Skeletal muscle satellite cell (primary cell): ENCODE measurements around the gene VAV2.

ENCODE experiments used
- H3K27me3 ChIP-seq: 2 replicates; pipeline ENCODE4 v1.7.0; 2013; ENCODE audit warnings: low read length; ENCODE audit not compliant: control insufficient read depth, insufficient read depth
- H3K36me3 ChIP-seq: 2 replicates; pipeline ENCODE4 v1.7.0; 2013; ENCODE audit warnings: mild to moderate bottlenecking, control low read depth, low read length; ENCODE audit not compliant: insufficient read depth
- H3K4me1 ChIP-seq: 2 replicates; pipeline ENCODE4 v1.7.0; 2013; ENCODE audit warnings: low read length; ENCODE audit not compliant: control insufficient read depth, insufficient read depth
- H3K4me2 ChIP-seq: 2 replicates; pipeline ENCODE4 v1.7.0; 2013; ENCODE audit warnings: mild to moderate bottlenecking, low read length
- H3K4me3 ChIP-seq: 2 replicates; pipeline ENCODE4 v1.7.0; 2013; ENCODE audit warnings: low read length
- H3K9ac ChIP-seq: 2 replicates; pipeline ENCODE4 v1.7.0; 2013; ENCODE audit warnings: mild to moderate bottlenecking, low read depth, low read length, moderate library complexity
- H3K9me3 ChIP-seq: replicated peaks from 2 replicates; pipeline ENCODE4 v1.7.0; 2013; ENCODE audit warnings: mild to moderate bottlenecking, control low read depth, low read length

VAV2 gene

DNA sequence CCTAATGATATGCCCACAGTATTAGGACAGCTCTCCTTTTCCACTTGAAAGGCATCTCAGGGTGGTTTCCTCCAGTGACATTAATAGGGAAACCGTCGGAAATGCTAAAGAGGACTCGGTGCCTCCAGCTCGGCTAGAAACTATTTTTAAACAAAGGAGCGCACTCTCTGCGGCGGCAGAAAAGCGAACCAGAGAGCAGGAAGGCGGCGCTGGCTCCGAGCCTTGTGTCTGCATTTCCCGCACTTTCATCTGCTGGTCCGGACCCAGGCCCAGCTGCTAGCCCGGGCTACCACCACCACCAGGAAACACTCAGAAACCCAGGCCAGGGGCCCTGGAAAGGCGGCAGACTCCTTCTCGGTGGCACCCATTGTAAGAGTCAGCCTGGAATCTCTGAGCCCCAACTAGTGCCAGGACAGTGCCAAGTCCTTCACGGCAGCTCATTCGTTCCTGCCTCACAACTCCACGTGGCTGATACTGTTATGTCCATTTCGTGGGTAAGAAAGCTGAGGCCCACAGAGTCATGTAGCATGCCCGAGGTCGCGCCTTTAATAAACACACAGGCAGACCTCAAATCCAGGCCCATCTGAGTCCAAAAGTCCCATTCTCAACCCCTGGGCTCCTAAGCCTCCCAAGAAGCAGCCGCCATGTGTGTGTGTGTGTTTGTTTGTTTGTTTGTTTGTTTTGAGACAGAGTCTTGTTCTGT, 73.9 kb downstream of the VAV2 start:
- Histone ChIP-seq H3K4me1 (peaks cover 11% of the 10 kb centered on the region), H3K4me2 (no peak overlapping the region), H3K9ac (no peak overlapping the region), H3K27me3 (no peaks in the 10 kb centered on the region), H3K9me3 (no peaks in the 10 kb centered on the region), H3K36me3 (no peaks in the 10 kb centered on the region), H3K4me3 (no peak overlapping the region)

DNA sequence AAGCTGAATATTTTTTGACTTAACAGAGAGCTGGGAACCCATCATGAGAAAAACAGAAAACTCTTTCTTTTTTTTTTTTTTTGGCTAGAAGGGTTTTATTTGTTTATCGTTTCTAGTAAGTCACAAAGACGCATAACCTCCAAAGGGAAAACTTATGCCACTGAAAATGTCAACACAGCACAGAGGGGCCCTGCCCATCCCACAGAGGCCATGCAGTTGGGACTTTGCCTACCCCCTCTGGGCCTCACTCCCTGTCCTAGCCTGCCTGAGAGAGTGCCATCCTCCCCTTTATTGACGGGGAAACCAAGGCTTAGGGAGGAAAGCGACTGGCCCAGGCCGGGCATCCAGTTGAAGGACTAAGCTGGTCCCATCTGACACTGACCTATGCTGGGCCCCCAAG, 74.7 kb downstream of the VAV2 start:
- H3K4me1 ChIP-seq: peaks cover 11% of the 10 kb centered on the region
- H3K36me3 ChIP-seq: no peaks in the 10 kb centered on the region
- H3K27me3 ChIP-seq: no peaks in the 10 kb centered on the region

DNA sequence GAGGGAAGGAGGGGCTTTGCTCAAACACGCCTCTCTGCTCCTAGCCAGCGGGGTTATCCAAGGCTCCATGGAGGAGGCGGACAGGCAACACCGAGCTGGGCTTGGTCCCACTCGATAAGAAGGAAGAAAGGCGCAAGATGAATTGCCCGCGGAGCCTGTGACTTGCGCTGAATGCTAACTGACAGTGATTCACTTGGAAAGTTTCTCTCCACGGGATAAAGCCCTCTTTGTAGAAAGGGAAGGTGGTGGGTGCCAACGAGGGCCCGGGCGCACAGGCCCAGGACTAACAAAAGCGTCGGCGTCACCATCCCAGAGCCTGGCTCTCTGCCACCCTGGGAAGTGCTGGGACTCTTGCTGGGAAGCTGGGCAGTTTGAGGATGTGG, 76.0 kb downstream of the VAV2 start:
- H3K9me3 ChIP-seq: no peaks in the 10 kb centered on the region
- H3K4me2 ChIP-seq: no peak overlapping the region
- H3K27me3 ChIP-seq: no peaks in the 10 kb centered on the region
- no peak overlapping the region for H3K9ac ChIP-seq
- peaks cover 11% of the 10 kb centered on the region for H3K4me1 ChIP-seq
- no peaks in the 10 kb centered on the region for H3K36me3 ChIP-seq
- no peak overlapping the region for H3K4me3 ChIP-seq

More for the DNA sequence above, 74.7 kb downstream of the VAV2 start:
- no peak overlapping the region for H3K4me2 ChIP-seq
- no peaks in the 10 kb centered on the region for H3K9me3 ChIP-seq
- no peak overlapping the region for H3K9ac ChIP-seq
- H3K4me3 ChIP-seq: no peak overlapping the region

DNA sequence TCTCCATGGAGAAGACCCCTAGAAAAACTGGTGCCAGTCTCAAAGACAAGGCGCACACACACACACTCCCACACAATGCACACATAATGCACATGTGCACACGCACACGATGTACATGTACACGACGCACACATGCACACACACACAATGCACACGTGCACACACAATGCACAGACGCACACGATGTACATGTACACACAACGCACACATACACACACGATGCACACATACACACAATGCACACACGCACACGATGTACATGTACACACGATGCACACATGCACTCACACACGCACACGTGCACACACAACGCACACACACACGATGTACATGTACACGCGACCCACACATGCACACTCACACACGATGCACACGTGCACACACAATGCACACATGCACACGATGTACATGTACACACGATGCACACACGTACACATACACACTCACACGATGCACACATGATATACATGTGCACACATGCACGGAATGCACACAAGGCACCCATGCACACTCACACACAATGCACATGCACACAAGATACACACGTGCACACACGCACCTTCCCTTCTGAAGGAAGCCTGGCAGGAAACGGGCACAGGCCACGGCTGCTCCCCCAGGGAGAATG, 76.5 kb downstream of the VAV2 start:
- Histone ChIP-seq H3K9ac (no peak overlapping the region), H3K36me3 (no peaks in the 10 kb centered on the region), H3K4me1 (peaks cover 11% of the 10 kb centered on the region), H3K27me3 (no peaks in the 10 kb centered on the region), H3K9me3 (no peaks in the 10 kb centered on the region), H3K4me3 (no peak overlapping the region), H3K4me2 (no peak overlapping the region)

DNA sequence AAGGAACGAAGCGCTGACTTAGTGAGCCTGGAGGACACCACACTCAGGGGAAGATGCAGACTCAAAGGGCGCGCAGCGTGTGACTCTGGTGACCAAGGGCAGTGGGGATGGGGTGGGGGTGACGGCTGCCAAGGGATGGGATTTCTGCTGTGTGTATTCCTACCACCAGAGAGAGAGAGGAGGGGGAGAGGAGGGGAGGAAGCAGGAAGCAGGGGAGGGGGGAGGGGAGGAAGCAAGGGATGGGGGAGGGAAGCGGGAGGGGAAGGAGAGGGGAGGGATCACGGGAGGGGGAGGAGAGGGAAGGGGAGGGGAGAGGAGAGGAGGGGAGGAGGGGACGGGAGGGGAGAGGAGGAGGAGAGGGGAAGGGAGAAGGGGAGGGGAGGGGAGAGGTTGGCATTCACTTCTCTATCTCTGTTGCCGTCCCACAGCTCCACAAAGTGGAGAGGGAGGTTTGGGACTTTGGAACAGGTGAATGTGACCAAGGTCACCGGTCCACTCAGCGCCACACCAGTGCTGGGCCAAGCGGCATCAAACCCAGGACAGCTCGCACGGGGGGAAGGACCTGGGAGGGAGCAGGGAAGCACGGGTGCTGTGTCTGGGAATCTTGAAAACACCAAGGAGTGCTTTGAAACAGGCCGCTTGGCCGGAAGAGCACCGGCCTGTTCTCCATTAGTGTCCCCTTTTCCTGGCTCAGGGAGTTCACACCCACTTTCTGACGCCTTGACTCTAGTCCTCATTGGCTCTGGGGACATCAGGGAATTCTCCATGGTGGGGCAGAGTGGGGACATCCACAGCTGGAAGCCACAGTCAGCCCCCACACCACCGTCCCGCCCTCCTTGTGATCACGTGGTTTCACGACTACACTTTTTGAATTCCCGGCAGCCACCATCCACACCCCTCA, 77.4 kb downstream of the VAV2 start:
- no peak overlapping the region for H3K4me3 ChIP-seq
- H3K4me2 ChIP-seq: no peak overlapping the region
- no peaks in the 10 kb centered on the region for H3K9me3 ChIP-seq
- H3K36me3 ChIP-seq: no peaks in the 10 kb centered on the region
- no peak overlapping the region for H3K9ac ChIP-seq
- peaks cover 8% of the 10 kb centered on the region for H3K4me1 ChIP-seq
- no peaks in the 10 kb centered on the region for H3K27me3 ChIP-seq

DNA sequence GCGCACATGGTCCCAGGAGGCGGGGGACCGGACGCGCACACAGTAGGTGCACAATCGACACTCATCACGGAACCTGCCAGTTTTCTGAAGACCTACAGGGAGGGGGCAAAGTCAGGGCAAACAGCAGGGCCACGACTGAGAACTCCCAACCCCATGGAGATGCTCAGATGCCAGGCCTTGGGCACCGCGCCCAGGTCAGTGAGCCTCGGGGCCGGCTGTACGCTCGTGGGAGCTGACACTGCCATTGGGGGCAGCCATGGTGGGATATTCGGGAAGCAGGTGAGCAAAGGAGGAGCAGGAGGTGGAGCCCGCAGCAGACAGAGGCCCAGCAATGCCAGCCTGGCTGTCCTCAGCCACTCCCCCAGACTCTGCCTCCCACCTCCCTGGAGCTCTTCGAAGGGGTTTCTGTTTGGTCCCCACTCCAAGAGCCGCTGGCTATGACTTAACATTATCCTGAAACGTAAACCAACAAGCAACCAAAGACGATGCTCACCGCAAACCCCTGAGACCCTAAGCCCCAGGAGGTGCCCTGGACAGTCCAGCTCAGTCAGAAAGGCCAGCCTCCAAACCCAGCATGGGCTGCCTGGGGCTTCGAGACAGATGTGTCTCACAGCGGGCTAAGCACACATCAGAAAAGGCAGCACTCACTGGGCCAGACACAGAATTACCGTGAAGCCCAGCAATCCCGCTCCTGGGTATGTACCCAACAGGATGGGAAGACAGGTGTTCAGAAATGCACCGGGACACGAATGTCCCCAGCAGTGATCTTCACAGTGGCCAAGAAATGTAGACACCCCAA, 78.4 kb downstream of the VAV2 start:
- H3K9me3 ChIP-seq: no peaks in the 10 kb centered on the region
- H3K4me1 ChIP-seq: peaks cover 3% of the 10 kb centered on the region
- H3K9ac ChIP-seq: no peak overlapping the region
- no peak overlapping the region for H3K4me2 ChIP-seq
- H3K4me3 ChIP-seq: no peak overlapping the region
- no peaks in the 10 kb centered on the region for H3K27me3 ChIP-seq
- H3K36me3 ChIP-seq: no peaks in the 10 kb centered on the region

DNA sequence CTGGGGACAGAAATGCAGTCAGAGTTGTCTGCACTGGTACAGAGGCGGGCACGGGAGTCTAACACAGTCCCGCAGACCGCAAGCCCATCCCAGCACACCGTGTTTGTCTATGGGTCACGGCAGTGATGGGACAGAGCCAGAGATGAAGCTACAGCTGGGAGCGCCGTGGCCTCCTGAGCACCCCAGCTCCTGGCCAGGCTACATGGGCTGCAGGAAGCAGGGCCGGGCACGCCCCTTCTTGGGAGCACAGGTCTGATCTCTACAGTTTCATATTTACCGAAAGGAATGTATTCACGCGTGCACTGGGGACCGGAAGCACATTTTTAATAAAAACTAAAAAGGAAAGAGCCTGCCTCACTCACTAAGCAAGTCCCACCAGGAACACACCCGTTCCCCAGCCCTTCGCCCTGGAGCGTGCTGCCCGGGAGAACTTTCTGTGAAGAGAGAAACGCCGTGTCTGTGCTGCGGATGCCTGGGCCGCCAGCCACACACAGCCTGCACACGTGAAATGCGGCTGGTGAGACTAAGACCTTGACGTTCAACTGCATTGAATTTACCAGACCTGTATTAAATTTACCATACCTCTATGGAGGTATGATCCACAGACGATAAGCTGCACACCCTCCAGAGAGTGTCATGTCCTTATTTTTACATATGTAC, 81.1 kb downstream of the VAV2 start:
- Histone ChIP-seq H3K9me3 (no peaks in the 10 kb centered on the region), H3K27me3 (no peaks in the 10 kb centered on the region), H3K36me3 (no peaks in the 10 kb centered on the region), H3K9ac (no peak overlapping the region), H3K4me2 (no peak overlapping the region), H3K4me1 (peaks cover 1% of the 10 kb centered on the region), H3K4me3 (no peak overlapping the region)

DNA sequence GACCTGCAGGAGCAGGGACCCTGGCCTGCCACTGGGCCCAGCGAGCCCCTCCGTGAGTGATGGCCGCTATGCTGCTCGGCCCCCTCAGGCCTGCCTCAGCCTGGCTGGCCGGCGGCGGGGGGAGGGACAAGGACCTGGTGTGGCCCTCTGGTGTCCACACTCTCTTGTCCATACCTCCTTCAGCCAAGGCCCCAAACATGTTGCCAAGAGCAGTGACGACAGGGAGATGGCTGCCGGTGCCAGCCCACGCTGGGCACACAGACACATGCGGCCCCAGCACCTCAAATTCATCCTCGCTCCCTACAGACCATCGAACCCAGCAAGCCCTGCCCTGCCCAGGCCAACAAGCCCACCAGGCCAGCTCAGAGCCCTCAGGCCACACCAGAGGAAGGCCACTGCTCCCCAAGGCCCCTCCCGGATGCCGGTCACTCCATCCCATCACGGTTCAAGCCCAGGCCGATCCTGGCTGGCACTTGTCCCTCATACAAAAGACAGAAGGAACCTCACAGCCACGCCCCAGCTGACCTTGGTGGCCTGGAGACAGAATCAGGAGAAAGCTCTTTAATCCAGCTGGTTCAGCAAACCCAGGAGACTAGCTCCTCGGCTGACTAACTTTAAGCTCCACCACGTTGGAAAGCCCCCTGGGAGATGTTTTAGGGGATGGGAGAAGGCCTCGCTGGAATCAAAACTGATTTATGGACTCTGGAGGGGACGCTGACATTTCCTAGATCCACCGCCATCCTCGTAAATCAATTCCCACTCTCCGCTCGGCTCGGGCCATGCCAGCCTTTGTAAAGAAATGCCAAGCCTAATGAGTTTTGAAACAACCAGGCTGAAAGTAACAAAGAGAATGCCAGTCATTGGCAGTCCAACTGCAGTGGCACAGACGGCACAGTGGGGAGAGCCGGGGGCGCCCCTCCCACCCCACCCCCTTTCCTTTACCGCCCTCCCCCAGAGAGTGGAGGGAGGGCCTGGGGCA, 84.9 kb downstream of the VAV2 start:
- H3K4me2 ChIP-seq: no peak overlapping the region
- no peaks in the 10 kb centered on the region for H3K9me3 ChIP-seq
- no peak overlapping the region for H3K4me3 ChIP-seq
- H3K9ac ChIP-seq: no peak overlapping the region
- no peaks in the 10 kb centered on the region for H3K27me3 ChIP-seq
- no peaks in the 10 kb centered on the region for H3K4me1 ChIP-seq
- no peaks in the 10 kb centered on the region for H3K36me3 ChIP-seq

DNA sequence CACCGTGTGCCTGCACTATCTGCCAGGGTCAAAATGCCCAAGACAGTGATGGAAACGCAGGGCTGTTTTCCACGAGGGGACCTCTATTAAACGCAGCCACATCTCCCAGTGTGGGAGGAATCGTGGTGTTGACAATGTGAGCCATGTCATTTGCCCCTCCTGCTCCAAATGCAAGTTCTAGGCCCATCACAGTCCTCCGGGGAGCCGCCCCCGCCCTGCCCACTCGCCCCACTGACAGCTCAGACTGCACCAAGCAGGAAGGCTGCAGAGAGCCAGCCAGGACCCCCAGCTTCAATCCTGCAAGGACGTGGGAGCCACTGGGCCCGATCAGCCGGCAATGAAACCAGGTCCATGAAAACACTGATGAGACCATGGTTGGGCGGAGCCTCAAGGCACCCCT, 85.9 kb downstream of the VAV2 start:
- Histone ChIP-seq H3K9ac (no peak overlapping the region), H3K9me3 (no peaks in the 10 kb centered on the region), H3K4me1 (no peaks in the 10 kb centered on the region), H3K27me3 (no peaks in the 10 kb centered on the region), H3K4me2 (no peak overlapping the region), H3K36me3 (no peaks in the 10 kb centered on the region), H3K4me3 (no peak overlapping the region)

DNA sequence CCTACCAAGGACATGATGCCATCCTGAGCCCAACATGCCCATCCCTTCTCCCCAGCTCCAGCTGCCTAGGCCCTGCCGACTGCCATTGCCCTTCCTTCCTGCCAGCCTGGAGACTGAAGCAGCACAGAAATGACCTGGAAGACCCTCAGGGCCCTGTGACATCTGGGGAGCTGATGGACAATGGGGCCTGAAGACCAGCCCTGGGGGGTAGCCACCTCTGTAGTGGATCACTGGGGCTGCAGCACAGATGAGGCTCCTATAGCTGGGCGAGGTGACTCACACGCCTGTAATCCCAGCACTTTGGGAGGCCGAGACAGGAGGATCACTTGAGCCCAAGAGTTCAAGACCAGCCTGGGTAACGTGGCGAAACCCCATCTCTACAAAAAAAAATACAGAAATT, 86.6 kb downstream of the VAV2 start:
- no peaks in the 10 kb centered on the region for H3K27me3 ChIP-seq
- no peaks in the 10 kb centered on the region for H3K9me3 ChIP-seq
- no peak overlapping the region for H3K9ac ChIP-seq
- H3K4me3 ChIP-seq: no peak overlapping the region
- no peak overlapping the region for H3K4me2 ChIP-seq
- no peaks in the 10 kb centered on the region for H3K4me1 ChIP-seq
- no peaks in the 10 kb centered on the region for H3K36me3 ChIP-seq
